Tibial nerve (tissue), 3 donors: ENCODE results near the gene NQO2.

ENCODE experiments used
- POLR2A ChIP-seq, 2 donors: fragments of 450-650 bp; IDR thresholded peaks; one replicate each; pipeline ENCODE4 v1.6.1; 2017; ENCODE audit warnings: antibody characterized with exemption in 2 of 2, mild to moderate bottlenecking in 2 of 2, moderate library complexity in 2 of 2
- TF ChIP-seq, protein P1 (sequence below), 5 experiments: fragments of 200-600 bp in 3 of 5; fragments of 450-650 bp in 2 of 5; sonication (generic) in 3 of 5; IDR thresholded peaks; one replicate each; pipeline ENCODE4 v1.5.1; 2016 to 2019; ENCODE audit warnings: antibody characterized with exemption in 5 of 5, mild to moderate bottlenecking in 3 of 5, moderate library complexity in 2 of 5

DNA sequence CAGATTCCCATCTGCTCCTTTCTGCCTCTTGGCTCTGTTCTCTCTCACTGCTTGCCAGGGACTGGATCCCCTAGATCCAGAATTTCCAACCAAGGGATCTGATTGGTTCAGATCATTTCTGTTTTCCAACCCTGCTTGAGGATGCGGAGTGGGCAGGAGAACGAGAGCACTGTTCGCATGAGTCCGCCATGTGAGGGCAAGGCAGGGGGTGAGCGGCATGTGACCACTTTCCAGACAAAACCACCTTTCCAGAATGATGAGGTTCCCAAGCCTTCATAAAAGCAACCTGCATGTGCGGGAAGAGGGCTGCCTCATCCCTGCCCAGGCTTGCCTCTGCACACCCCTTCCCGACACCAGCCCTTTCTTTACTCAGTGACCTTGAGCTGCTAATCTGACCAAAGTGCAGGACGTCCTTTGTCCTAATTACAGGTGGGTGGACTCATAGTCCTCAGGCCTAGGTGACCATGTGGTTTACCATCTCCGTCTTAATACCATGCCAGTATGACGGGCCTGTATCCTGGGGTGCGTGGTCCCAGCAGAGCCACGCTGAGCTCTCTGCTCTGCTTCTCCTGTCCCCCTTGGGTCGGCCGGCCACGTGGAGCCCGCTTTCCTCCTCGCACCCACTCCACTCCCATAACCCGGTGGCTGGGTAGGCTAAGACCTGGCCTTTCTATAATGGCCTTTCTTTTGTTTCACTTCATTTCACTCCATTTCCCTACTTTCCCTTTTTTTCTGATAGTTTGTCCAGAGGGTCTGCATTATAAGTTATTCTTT lies 14.4 kb downstream of the NQO2 start:
- TF ChIP-seq, protein P1, sequence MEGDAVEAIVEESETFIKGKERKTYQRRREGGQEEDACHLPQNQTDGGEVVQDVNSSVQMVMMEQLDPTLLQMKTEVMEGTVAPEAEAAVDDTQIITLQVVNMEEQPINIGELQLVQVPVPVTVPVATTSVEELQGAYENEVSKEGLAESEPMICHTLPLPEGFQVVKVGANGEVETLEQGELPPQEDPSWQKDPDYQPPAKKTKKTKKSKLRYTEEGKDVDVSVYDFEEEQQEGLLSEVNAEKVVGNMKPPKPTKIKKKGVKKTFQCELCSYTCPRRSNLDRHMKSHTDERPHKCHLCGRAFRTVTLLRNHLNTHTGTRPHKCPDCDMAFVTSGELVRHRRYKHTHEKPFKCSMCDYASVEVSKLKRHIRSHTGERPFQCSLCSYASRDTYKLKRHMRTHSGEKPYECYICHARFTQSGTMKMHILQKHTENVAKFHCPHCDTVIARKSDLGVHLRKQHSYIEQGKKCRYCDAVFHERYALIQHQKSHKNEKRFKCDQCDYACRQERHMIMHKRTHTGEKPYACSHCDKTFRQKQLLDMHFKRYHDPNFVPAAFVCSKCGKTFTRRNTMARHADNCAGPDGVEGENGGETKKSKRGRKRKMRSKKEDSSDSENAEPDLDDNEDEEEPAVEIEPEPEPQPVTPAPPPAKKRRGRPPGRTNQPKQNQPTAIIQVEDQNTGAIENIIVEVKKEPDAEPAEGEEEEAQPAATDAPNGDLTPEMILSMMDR (IDR thresholded peaks at IDR 0.05), result no peak
- no peak for TF ChIP-seq POLR2A (IDR thresholded peaks at IDR 0.05)
